HEK293 (cell line): ENCODE measurements around the gene IGSF9B.

Experiments
- CTCF ChIA-PET: fragments of 350-600 bp; formaldehyde crosslinking; extraction: SDS; loops from one replicate; lab custom pipeline; 2021; ENCODE audit warnings: antibody characterized with exemption; lab: Yijun Ruan, JAX
- POLR2A ChIA-PET: fragments of 300-600 bp; formaldehyde crosslinking; extraction: SDS; loops from one replicate; lab custom pipeline; 2020; ENCODE audit warnings: antibody characterized with exemption, inconsistent platforms; lab: Yijun Ruan, JAX
- H3K27ac ChIP-seq: fragments of 200-500 bp; sonication (Bioruptor generic); 2 replicates; pipeline ENCODE4 v1.5.1; 2014; ENCODE audit warnings: low read depth, low read length, control low read depth, inconsistent platforms; ENCODE audit errors: extremely low read depth
- H3K36me3 ChIP-seq, 2 experiments: fragments of 200-500 bp in 1 of 2; sonication (Bioruptor generic) in 1 of 2; 1 replicate in 1 of 2; 2 replicates in 1 of 2; pipeline ENCODE4 v1.5.1; 2014 to 2017; ENCODE audit warnings: inconsistent platforms in 2 of 2, low read length in 2 of 2; ENCODE audit not compliant: control insufficient read depth in 2 of 2, insufficient read depth in 1 of 2
- H3K4me1 ChIP-seq: fragments of 200-500 bp; sonication (Bioruptor generic); 2 replicates; pipeline ENCODE4 v1.5.1; 2014; ENCODE audit warnings: mild to moderate bottlenecking, low read length, inconsistent platforms; ENCODE audit not compliant: control insufficient read depth, insufficient read depth
- H3K4me3 ChIP-seq: 2 replicates; pipeline ENCODE4 v1.5.1; 2011; ENCODE audit warnings: low read depth, mild to moderate bottlenecking, control low read depth, low read length, moderate library complexity
- H3K9me3 ChIP-seq: fragments of 200-500 bp; sonication (Bioruptor generic); 2 replicates; pipeline ENCODE4 v1.5.1; 2014; ENCODE audit warnings: low read depth, low read length, inconsistent platforms; ENCODE audit not compliant: control insufficient read depth, insufficient read depth
- KLF16 ChIP-seq: fragments of 450-650 bp; formaldehyde crosslinking; IDR thresholded peaks from 2 replicates; pipeline ENCODE4 v1.5.1; 2017; ENCODE audit warnings: missing biosample characterization, missing genetic modification characterization
- PRDM10 ChIP-seq: fragments of 450-650 bp; formaldehyde crosslinking; IDR thresholded peaks from 2 replicates; pipeline ENCODE4 v1.5.1; 2016; ENCODE audit warnings: missing biosample characterization, missing genetic modification characterization
- RBAK ChIP-seq: fragments of 450-650 bp; formaldehyde crosslinking; IDR thresholded peaks from 2 replicates; pipeline ENCODE4 v1.5.1; 2016; ENCODE audit warnings: missing biosample characterization, missing genetic modification characterization
- SALL2 ChIP-seq: fragments of 450-650 bp; formaldehyde crosslinking; IDR thresholded peaks from 2 replicates; pipeline ENCODE4 v1.5.0; 2017; ENCODE audit warnings: missing biosample characterization, mild to moderate bottlenecking, missing genetic modification characterization, borderline replicate concordance
- SP7 ChIP-seq: fragments of 450-650 bp; formaldehyde crosslinking; IDR thresholded peaks from 2 replicates; pipeline ENCODE4 v1.5.1; 2016; ENCODE audit warnings: missing biosample characterization, missing genetic modification characterization
- ZBTB10 ChIP-seq: fragments of 450-650 bp; formaldehyde crosslinking; IDR thresholded peaks from 2 replicates; pipeline ENCODE4 v1.5.1; 2016; ENCODE audit warnings: missing biosample characterization, missing genetic modification characterization
- ZBTB11 ChIP-seq: fragments of 450-650 bp; formaldehyde crosslinking; conservative IDR thresholded peaks from 2 replicates; pipeline ENCODE4 v1.5.1; 2016; ENCODE audit warnings: low read depth, missing biosample characterization, missing genetic modification characterization
- ZNF10 ChIP-seq: fragments of 450-650 bp; formaldehyde crosslinking; IDR thresholded peaks from 2 replicates; pipeline ENCODE4 v1.5.1; 2017; ENCODE audit warnings: missing biosample characterization, missing genetic modification characterization
- ZNF157 ChIP-seq: fragments of 450-650 bp; formaldehyde crosslinking; IDR thresholded peaks from 2 replicates; pipeline ENCODE4 v1.5.1; 2016; ENCODE audit warnings: missing biosample characterization, missing genetic modification characterization
- ZNF184 ChIP-seq: fragments of 450-650 bp; IDR thresholded peaks from 2 replicates; pipeline ENCODE4 v1.5.1; 2018; ENCODE audit warnings: missing biosample characterization, mild to moderate bottlenecking, missing genetic modification characterization
- ZNF24 ChIP-seq: fragments of 450-650 bp; formaldehyde crosslinking; IDR thresholded peaks from 2 replicates; pipeline ENCODE4 v1.5.1; 2016; ENCODE audit warnings: missing biosample characterization, missing genetic modification characterization
- ZNF248 ChIP-seq: fragments of 450-650 bp; formaldehyde crosslinking; IDR thresholded peaks from 2 replicates; pipeline ENCODE4 v1.5.1; 2017; ENCODE audit warnings: missing biosample characterization, missing genetic modification characterization
- ZNF433 ChIP-seq: fragments of 450-650 bp; formaldehyde crosslinking; IDR thresholded peaks from 2 replicates; pipeline ENCODE4 v1.5.1; 2016; ENCODE audit warnings: missing biosample characterization, missing genetic modification characterization, low read depth
- ZNF48 ChIP-seq: fragments of 450-650 bp; formaldehyde crosslinking; IDR thresholded peaks from 2 replicates; pipeline ENCODE4 v1.5.1; 2016; ENCODE audit warnings: missing biosample characterization, missing genetic modification characterization
- ZNF488 ChIP-seq: fragments of 450-650 bp; formaldehyde crosslinking; IDR thresholded peaks from 2 replicates; pipeline ENCODE4 v1.5.1; 2016; ENCODE audit warnings: missing biosample characterization, missing genetic modification characterization
- ZNF561 ChIP-seq: fragments of 450-650 bp; IDR thresholded peaks from 2 replicates; pipeline ENCODE4 v1.5.1; 2018; ENCODE audit warnings: missing biosample characterization, missing genetic modification characterization, borderline replicate concordance
- ZNF707 ChIP-seq: fragments of 450-650 bp; formaldehyde crosslinking; IDR thresholded peaks from 2 replicates; pipeline ENCODE4 v1.5.1; 2016; ENCODE audit warnings: missing biosample characterization, missing genetic modification characterization
- ZNF792 ChIP-seq: fragments of 450-650 bp; formaldehyde crosslinking; IDR thresholded peaks from 2 replicates; pipeline ENCODE4 v1.5.1; 2016; ENCODE audit warnings: missing biosample characterization, missing genetic modification characterization
- ZNF843 ChIP-seq: fragments of 450-650 bp; formaldehyde crosslinking; IDR thresholded peaks from 2 replicates; pipeline ENCODE4 v1.5.1; 2016; ENCODE audit warnings: missing biosample characterization, missing genetic modification characterization

IGSF9B gene

GRCh38 chr11:133993921-133994320 lies 37.2 kb upstream of the IGSF9B start:
- no peak for TF ChIP-seq SALL2 (tag by site-specific recombination)
- TF ChIP-seq ZNF488 (tag by site-specific recombination), result no peak
- no peak for TF ChIP-seq ZNF10 (tag by site-specific recombination)
- TF ChIP-seq ZNF48 (tag by site-specific recombination), result no peak
- TF ChIP-seq ZBTB11, result no peak
- TF ChIP-seq ZNF184 (tag by site-specific recombination), result no peak
- no peak for TF ChIP-seq SP7 (tag by site-specific recombination)
- TF ChIP-seq KLF16 (tag by site-specific recombination), result no peak
- Histone ChIP-seq H3K36me3 (no peaks in the 10 kb centered on the region), H3K4me1 (no peaks in the 10 kb centered on the region), H3K9me3 (no peaks in the 10 kb centered on the region), H3K27ac (no peak overlapping the region), H3K4me3 (no peak overlapping the region)
- ChIA-PET POLR2A (no interaction called here), CTCF (interaction anchor here (0.7 kb wide), 1 partner anchor 11 kb away, joined by 3 read pairs; no protein-coding TSS in a partner anchor)

GRCh38 chr11:133993107-133993506 lies 36.3 kb upstream of the IGSF9B start:
- Histone ChIP-seq H3K4me1 (no peaks in the 10 kb centered on the region), H3K4me3 (no peak overlapping the region), H3K9me3 (no peaks in the 10 kb centered on the region), H3K36me3 (no peaks in the 10 kb centered on the region), H3K27ac (no peak overlapping the region)
- ChIA-PET CTCF (no interaction called here), POLR2A (no interaction called here)
- no peak for TF ChIP-seq ZNF10 (tag by site-specific recombination)
- no peak for TF ChIP-seq ZNF843 (tag by site-specific recombination)
- no peak for TF ChIP-seq ZNF433 (tag by site-specific recombination)
- no peak for TF ChIP-seq ZNF157
- no peak for TF ChIP-seq ZNF24 (tag by site-specific recombination)
- no peak for TF ChIP-seq ZNF792
- TF ChIP-seq ZBTB10 (tag by site-specific recombination), result no peak
- no peak for TF ChIP-seq RBAK (tag by site-specific recombination)
- TF ChIP-seq ZNF561, result no peak
- no peak for TF ChIP-seq ZNF707 (tag by site-specific recombination)
- TF ChIP-seq PRDM10 (tag by site-specific recombination), result no peak
- TF ChIP-seq ZNF248 (tag by site-specific recombination), result no peak
